Liver (tissue), 3 donors: Measurements from ENCODE around the gene FTO.
"Not testable (repeated sequence)": the region's sequence is repeated elsewhere in the genome, so short reads cannot be mapped to it uniquely, and the experiment has no call there.

Source experiments
- CTCF ChIP-seq: fragments of 150-350 bp; IDR thresholded peaks from 2 replicates; pipeline ENCODE4 v1.5.1; 2017; ENCODE audit warnings: improper control_type of control experiment, low read depth, low read length; ENCODE audit not compliant: missing input control
- FOXA1 ChIP-seq: IDR thresholded peaks from 2 replicates; pipeline ENCODE4 v1.6.1; 2016; ENCODE audit warnings: antibody characterized with exemption
- HNF4G ChIP-seq: IDR thresholded peaks from 2 replicates; pipeline ENCODE4 v1.6.1; 2016; ENCODE audit warnings: antibody characterized with exemption
- RXRA ChIP-seq, 2 donors: IDR thresholded peaks; 2 replicates each; pipeline ENCODE4 v1.6.1; 2017 to 2018; ENCODE audit warnings: antibody characterized with exemption in 2 of 2, mild to moderate bottlenecking in 1 of 2
- donor health status: healthy.
- donor health status: healthy.

- not testable (repeated sequence) for TF ChIP-seq FOXA1; CTCF; HNF4G; RXRA (IDR thresholded peaks at IDR 0.05)
Measured at GRCh38 chr16:53890877-53891276, 186.9 kb downstream of the FTO start.
